NCI-H2171 treated with DMSO at 0.1 percent for 48 hours (cell line): ENCODE results near the gene CLIC4.
A peak's percentile ranks its signal among the peaks of the same experiment; 100 is the strongest.
"Not testable (repeated sequence)": the region's sequence is repeated elsewhere in the genome, so short reads cannot be mapped to it uniquely, and the experiment has no call there.

Source experiments
- DNase-seq: peaks from one replicate; lab custom pipeline; 2025; lab: John Stamatoyannopoulos, UW

CLIC4 gene

GRCh38 chr1:24811494-24811893, 66.2 kb downstream of the CLIC4 start:
- DNase-seq = not testable (repeated sequence)

GRCh38 chr1:24820221-24820620, 75.0 kb downstream of the CLIC4 start:
- not testable (repeated sequence) for DNase-seq

GRCh38 chr1:24822887-24823286, 77.6 kb downstream of the CLIC4 start:
- DNase-seq = no peak

- not testable (repeated sequence) for DNase-seq
These were observed 78.2 kb downstream of the CLIC4 start for GRCh38 chr1:24823486-24823885.

- no peak for DNase-seq
These were observed 79.9 kb downstream of the CLIC4 start for GRCh38 chr1:24825174-24825573.

- no peak for DNase-seq
These were observed 81.3 kb downstream of the CLIC4 start for GRCh38 chr1:24826510-24826909.

- no peak for DNase-seq
These were observed 82.3 kb downstream of the CLIC4 start for GRCh38 chr1:24827379-24828135.

- no peak for DNase-seq
These were observed 83.1 kb downstream of the CLIC4 start for GRCh38 chr1:24828183-24828886.

GRCh38 chr1:24828887-24829192, 83.6 kb downstream of the CLIC4 start:
- DNase-seq = peak; percentile 50

- DNase-seq = peak; percentile 76
These were observed 85.5 kb downstream of the CLIC4 start for GRCh38 chr1:24830680-24831272.

- no peak for DNase-seq
These were observed 96.3 kb downstream of the CLIC4 start for GRCh38 chr1:24841593-24841992.

GRCh38 chr1:24846671-24847070, 101.4 kb downstream of the CLIC4 start:
- no peak for DNase-seq

- peak; percentile 88 for DNase-seq
These were observed 103.0 kb downstream of the CLIC4 start for GRCh38 chr1:24847995-24848881.

- peak; percentile 13 for DNase-seq
These were observed 104.5 kb downstream of the CLIC4 start for GRCh38 chr1:24849672-24850295.

- no peak for DNase-seq
These were observed 105.2 kb downstream of the CLIC4 start for GRCh38 chr1:24850328-24850920.

- no peak for DNase-seq
These were observed 108.4 kb downstream of the CLIC4 start for GRCh38 chr1:24853649-24854048.

- DNase-seq = no peak
These were observed 110.2 kb downstream of the CLIC4 start for GRCh38 chr1:24855474-24855873.

GRCh38 chr1:24856787-24857506, 111.7 kb downstream of the CLIC4 start:
- DNase-seq = no peak

- DNase-seq = no peak
These were observed 112.4 kb downstream of the CLIC4 start for GRCh38 chr1:24857507-24858133.

GRCh38 chr1:24858277-24858676, 113.0 kb downstream of the CLIC4 start:
- DNase-seq = no peak
